ENCODE measurements around the gene CCDC77. TPM values are rescaled to one million over a fixed set of nuclear protein-coding genes. Genes with fewer than 3 reads are reported as not detected.

CCDC77 gene
- total and polyA plus RNA-seq, 2 donors (not counting 1 experiment from before 2014, with no cell fraction given): 6.8 to 8.8 TPM

- TF ChIP-seq EZH2 (IDR thresholded peaks at IDR 0.05; ENCODE audit: low read length, missing control alignments): no peak
- peak; percentile 25 to 73 for DNase-seq (ENCODE audit: low read depth in 2 of 2)
- H3K79me2 ChIP-seq (ENCODE audit: control insufficient read depth, insufficient read depth, low read length): peaks cover 45% of the 10 kb centered on the region
- peaks cover 2% of the 10 kb centered on the region for H4K20me1 ChIP-seq (ENCODE audit: control insufficient read depth, extremely low read depth, insufficient read depth, low read length)
- no peaks in the 10 kb centered on the region for H3K9me3 ChIP-seq (ENCODE audit: control insufficient read depth, insufficient read depth, low read depth, low read length)
- peaks cover 5% of the 10 kb centered on the region for H3K4me1 ChIP-seq (ENCODE audit: control insufficient read depth, extremely low read depth, insufficient read depth, low read length)
- no peak overlapping the region for H3K9ac ChIP-seq (ENCODE audit: insufficient read depth, low read length)
- peak overlapping the region; percentile 94 for H3K4me2 ChIP-seq (ENCODE audit: extremely low read depth, insufficient read depth, low read length)
- H3K27me3 ChIP-seq (ENCODE audit: control insufficient read depth, insufficient read depth, low read length): no peaks in the 10 kb centered on the region
- H3K27ac ChIP-seq (ENCODE audit: insufficient read depth, low read length): no peak overlapping the region
- no peak overlapping the region for H2AFZ ChIP-seq (ENCODE audit: low read length)
- peaks cover 1% of the 10 kb centered on the region for H3K36me3 ChIP-seq (ENCODE audit: control insufficient read depth, insufficient read depth, low read length)
- H3K4me3 ChIP-seq (replicated peaks in 1 of 4; ENCODE audit: control extremely low read depth in 1 of 4, insufficient read depth in 1 of 4, low read depth in 3 of 4, low read length in 4 of 4): peak overlapping the region; percentile 35 to 100 (median 89)
Observed at GRCh38 chr12:386651-387050, 14.8 kb upstream of the CCDC77 start.

GRCh38 chr12:388012-388411 lies 13.4 kb upstream of the CCDC77 start:
- H3K9ac ChIP-seq (ENCODE audit: insufficient read depth, low read length): peak overlapping the region; percentile 87
- no peaks in the 10 kb centered on the region for H3K27me3 ChIP-seq (ENCODE audit: control insufficient read depth, insufficient read depth, low read length)
- H3K4me2 ChIP-seq (ENCODE audit: extremely low read depth, insufficient read depth, low read length): peak overlapping the region; percentile 94
- peaks cover 2% of the 10 kb centered on the region for H4K20me1 ChIP-seq (ENCODE audit: control insufficient read depth, extremely low read depth, insufficient read depth, low read length)
- no peaks in the 10 kb centered on the region for H3K9me3 ChIP-seq (ENCODE audit: control insufficient read depth, insufficient read depth, low read depth, low read length)
- H3K36me3 ChIP-seq (ENCODE audit: control insufficient read depth, insufficient read depth, low read length): peaks cover 1% of the 10 kb centered on the region
- H3K4me3 ChIP-seq (replicated peaks in 1 of 4; ENCODE audit: control extremely low read depth in 1 of 4, insufficient read depth in 1 of 4, low read depth in 3 of 4, low read length in 4 of 4): peak overlapping the region; percentile 82 to 100 (median 89)
- peaks cover 5% of the 10 kb centered on the region for H3K4me1 ChIP-seq (ENCODE audit: control insufficient read depth, extremely low read depth, insufficient read depth, low read length)
- no peak for DNase-seq (ENCODE audit: low read depth in 2 of 2)
- H3K27ac ChIP-seq (ENCODE audit: insufficient read depth, low read length): peak overlapping the region; percentile 95
- H3K79me2 ChIP-seq (ENCODE audit: control insufficient read depth, insufficient read depth, low read length): peaks cover 45% of the 10 kb centered on the region
- TF ChIP-seq EZH2 (IDR thresholded peaks at IDR 0.05; ENCODE audit: low read length, missing control alignments): no peak
- TF ChIP-seq CTCF (conservative IDR thresholded peaks at IDR 0.05 in 1 of 2, IDR thresholded peaks at IDR 0.05 in 1 of 2; ENCODE audit: low read depth in 1 of 2, low read length in 2 of 2): no peak
- H2AFZ ChIP-seq (ENCODE audit: low read length): no peak overlapping the region

DNA sequence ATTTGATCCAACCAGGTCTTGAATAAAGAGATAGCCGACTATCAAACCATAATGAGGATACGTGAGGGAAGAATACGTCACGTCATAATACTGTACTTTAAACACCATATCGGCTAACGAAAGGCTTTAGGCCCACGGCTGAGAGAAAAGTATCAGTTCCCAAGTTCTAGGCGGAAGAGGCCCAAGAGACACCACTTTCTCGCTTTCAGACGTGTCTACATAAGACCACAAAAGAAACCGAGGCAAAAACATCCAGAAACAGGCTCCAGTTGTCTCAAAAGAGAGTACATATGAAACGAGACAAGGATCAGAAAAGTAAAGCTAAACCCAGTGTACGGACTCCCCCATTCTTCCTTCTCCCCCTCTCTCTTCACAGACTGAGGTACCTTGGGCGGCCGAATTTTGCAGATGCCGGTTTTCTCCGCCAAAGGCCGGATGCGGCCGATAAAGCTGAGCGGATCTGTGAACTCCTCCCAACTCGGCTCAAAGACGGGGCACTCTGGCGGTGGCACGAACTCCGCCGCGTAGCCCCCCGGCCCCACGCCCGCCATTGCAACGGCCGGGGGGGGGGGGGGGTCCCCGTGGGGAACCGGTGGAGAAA lies 12.8 kb upstream of the CCDC77 start:
- H3K4me2 ChIP-seq (ENCODE audit: extremely low read depth, insufficient read depth, low read length): peak overlapping the region; percentile 94
- no peak for TF ChIP-seq EZH2 (IDR thresholded peaks at IDR 0.05; ENCODE audit: low read length, missing control alignments)
- no peak for TF ChIP-seq CTCF (conservative IDR thresholded peaks at IDR 0.05 in 1 of 2, IDR thresholded peaks at IDR 0.05 in 1 of 2; ENCODE audit: low read depth in 1 of 2, low read length in 2 of 2)
- DNase-seq (ENCODE audit: low read depth in 2 of 2): peak; percentile 19 to 21

More for the DNA sequence above, 12.8 kb upstream of the CCDC77 start:
- H3K79me2 ChIP-seq (ENCODE audit: control insufficient read depth, insufficient read depth, low read length): peaks cover 43% of the 10 kb centered on the region
- H3K9ac ChIP-seq (ENCODE audit: insufficient read depth, low read length): peak overlapping the region; percentile 87
- peak overlapping the region; percentile 99 for H2AFZ ChIP-seq (ENCODE audit: low read length)
- H4K20me1 ChIP-seq (ENCODE audit: control insufficient read depth, extremely low read depth, insufficient read depth, low read length): peaks cover 2% of the 10 kb centered on the region
- peaks cover under 1% of the 10 kb centered on the region for H3K36me3 ChIP-seq (ENCODE audit: control insufficient read depth, insufficient read depth, low read length)
- H3K4me1 ChIP-seq (ENCODE audit: control insufficient read depth, extremely low read depth, insufficient read depth, low read length): peaks cover 5% of the 10 kb centered on the region
- H3K27ac ChIP-seq (ENCODE audit: insufficient read depth, low read length): peak overlapping the region; percentile 95
- peak overlapping the region; percentile 82 to 100 (median 89) for H3K4me3 ChIP-seq (replicated peaks in 1 of 4; ENCODE audit: control extremely low read depth in 1 of 4, insufficient read depth in 1 of 4, low read depth in 3 of 4, low read length in 4 of 4)
- H3K9me3 ChIP-seq (ENCODE audit: control insufficient read depth, insufficient read depth, low read depth, low read length): no peaks in the 10 kb centered on the region
- H3K27me3 ChIP-seq (ENCODE audit: control insufficient read depth, insufficient read depth, low read length): no peaks in the 10 kb centered on the region

Measured in fibroblast of lung (primary cell).